Urothelium cell line (cell line): ENCODE data around the gene HSF2BP.
"Not testable (repeated sequence)": the region's sequence is repeated elsewhere in the genome, so short reads cannot be mapped to it uniquely, and the experiment has no call there.

ENCODE experiments used
- DNase-seq: peaks from one replicate; pipeline ENCODE4 v3.0.0; 2011; ENCODE audit warnings: low spot score, mixed read lengths
- FAIRE-seq: peaks from 2 replicates; lab custom pipeline; 2011; peaks lifted over from hg19 to GRCh38; lab: Jason Lieb, UNC

The HSF2BP gene

DNA sequence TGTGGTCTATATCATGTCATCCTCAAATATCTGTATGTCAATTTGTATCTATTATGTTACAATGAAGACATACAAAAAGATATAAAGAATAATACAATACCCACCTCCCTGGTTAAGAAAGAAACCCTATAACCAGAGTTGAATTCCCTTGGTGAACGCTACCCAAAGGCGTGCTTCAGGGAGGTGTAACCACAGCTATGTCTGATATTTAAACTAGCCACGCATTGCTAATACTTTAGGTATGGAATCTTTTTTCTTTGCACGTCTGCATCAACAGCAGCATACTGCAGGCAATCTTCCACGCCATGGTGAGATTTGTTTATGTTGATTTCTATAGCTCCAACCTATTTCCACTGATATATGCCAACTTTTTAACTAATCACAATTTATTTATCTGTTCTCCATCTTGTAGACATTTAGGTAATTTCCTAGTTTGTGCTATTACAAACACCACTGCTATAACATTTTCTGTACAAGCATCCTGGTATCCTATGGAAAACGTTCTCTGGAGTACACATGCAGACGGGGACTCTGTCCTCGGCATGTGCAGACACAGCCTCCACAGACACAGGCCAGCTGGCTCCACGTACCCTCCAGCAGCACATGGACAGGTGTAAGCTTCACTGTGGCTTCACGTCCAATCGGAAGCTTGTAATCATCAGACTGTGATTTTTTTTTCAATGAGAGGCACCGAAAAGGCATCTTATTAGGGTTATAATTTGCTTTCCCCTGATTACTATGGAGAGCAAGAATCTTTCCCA is 58.5 kb downstream of the HSF2BP start:
- DNase-seq (peak; percentile 59), FAIRE-seq (no peak)

DNA sequence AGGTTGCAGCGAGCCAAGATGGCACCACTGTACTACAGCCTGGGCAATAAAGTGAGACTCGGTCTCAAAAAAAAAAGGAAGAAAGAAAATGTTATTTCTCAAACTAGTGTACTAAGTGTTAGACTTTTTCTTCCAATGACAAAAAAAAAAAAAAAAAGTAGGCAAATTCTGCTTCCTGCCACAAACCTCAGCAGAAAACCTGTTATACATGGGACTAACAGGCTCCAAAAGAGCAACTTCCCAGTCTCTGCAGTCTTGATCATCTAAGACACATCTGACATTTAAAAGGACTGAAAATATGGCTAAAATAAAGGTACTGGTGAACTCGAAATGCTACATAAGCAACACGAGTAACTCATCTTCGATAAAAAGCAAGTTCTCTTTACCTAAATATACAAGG is 59.6 kb downstream of the HSF2BP start:
- DNase-seq (no peak), FAIRE-seq (no peak)

GRCh38 chr21:43598416-43599120 is 60.7 kb downstream of the HSF2BP start:
- FAIRE-seq = no peak
- no peak for DNase-seq

- DNase-seq (no peak), FAIRE-seq (no peak)
Observed at GRCh38 chr21:43597540-43598250, 61.6 kb downstream of the HSF2BP start.

DNA sequence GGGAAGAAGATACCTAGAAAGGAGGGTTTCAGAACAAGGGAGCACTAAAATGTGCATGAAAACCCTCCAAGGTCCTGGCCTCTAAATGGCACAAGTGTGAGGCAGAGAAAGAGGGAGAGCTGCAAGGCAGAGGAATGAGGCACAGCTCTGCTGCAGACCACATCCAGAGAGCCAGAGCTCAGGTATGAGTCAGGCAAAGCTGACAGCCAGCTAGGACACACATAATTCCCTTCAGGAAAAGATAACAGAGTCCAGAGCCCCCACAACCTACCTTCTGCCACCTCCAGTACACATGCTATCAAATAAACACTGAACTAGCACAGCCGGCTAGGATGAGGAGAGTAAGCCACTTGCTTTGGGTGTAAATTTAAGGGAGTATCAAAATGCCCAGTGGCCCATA is 62.2 kb downstream of the HSF2BP start:
- peak; percentile 75 for DNase-seq
- peak; percentile 37 for FAIRE-seq

GRCh38 chr21:43596616-43597015 is 62.7 kb downstream of the HSF2BP start:
- DNase-seq (no peak), FAIRE-seq (no peak)

- not testable (repeated sequence) for FAIRE-seq, DNase-seq
Observed at GRCh38 chr21:43595769-43596168, 63.5 kb downstream of the HSF2BP start.

DNA sequence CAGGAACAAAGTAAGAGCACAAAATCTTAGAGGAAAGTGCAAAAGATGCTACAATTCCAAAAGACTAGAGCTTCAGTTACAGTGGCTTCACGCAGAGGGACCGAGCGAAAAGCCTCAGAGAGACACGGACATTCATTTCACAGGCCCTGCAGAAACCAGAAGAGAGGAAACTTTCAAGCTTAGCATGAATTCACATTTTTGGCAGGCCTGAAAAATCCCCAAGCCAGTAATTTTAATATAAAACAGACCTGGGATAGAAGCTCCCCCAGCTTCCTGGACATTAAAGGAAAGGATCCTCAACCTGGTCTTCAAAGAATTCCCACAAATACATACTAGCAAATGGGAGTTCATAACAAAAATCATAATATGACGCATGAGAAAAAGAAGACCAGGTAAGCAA is 66.2 kb downstream of the HSF2BP start:
- FAIRE-seq (no peak), DNase-seq (no peak)

GRCh38 chr21:43591571-43591970 is 67.7 kb downstream of the HSF2BP start:
- FAIRE-seq (no peak), DNase-seq (no peak)

DNA sequence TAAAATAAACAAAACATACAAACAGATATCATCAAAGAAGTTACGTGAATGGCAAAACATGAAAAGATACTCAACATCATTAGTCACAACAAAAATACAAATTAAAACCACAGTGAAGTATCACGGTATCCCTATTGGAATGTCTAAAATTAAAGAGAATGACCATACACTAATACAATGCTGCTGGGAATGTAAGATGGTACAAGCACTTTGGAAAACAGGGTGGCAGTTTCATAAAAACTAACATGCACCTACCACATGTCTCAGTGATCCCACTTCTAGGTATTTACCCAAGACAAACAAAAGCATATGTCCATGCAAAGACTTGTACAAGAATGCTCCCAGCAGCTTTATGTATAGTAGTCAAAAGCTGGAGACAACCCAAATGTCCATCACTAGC is 69.1 kb downstream of the HSF2BP start:
- FAIRE-seq = no peak
- no peak for DNase-seq

DNA sequence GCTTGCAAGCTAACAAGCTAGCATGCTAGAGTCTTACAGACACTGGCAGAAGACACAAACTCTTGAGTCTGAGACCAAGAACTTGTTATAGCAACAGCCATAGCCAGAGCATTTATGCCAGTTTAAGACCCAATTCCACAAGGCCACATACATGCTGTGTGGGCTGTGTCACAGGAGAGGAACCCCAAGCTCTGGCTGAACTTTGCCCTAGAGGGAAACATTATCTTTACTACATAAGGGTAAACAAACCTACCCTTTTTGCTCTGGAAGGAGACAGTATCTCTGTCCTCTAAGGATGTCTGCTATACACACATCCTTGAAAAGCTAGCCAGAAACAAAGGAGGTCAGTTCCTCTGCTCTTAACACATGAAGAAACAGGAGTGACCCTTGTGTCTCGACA is 70.3 kb downstream of the HSF2BP start:
- DNase-seq (no peak), FAIRE-seq (no peak)

- DNase-seq (peak; percentile 85), FAIRE-seq (peak; percentile 9)
Observed at GRCh38 chr21:43585924-43586413, 73.3 kb downstream of the HSF2BP start.

GRCh38 chr21:43585514-43585913 is 73.8 kb downstream of the HSF2BP start:
- DNase-seq (no peak), FAIRE-seq (no peak)

- FAIRE-seq = no peak
- DNase-seq = no peak
Observed at GRCh38 chr21:43581453-43581852, 77.8 kb downstream of the HSF2BP start.

- DNase-seq = no peak
- no peak for FAIRE-seq
Observed at GRCh38 chr21:43578677-43579303, 80.5 kb downstream of the HSF2BP start.

- DNase-seq = no peak
- no peak for FAIRE-seq
Observed at GRCh38 chr21:43575473-43575844, 83.8 kb downstream of the HSF2BP start.

- no peak for FAIRE-seq
- DNase-seq = no peak
Observed at GRCh38 chr21:43574741-43575472, 84.4 kb downstream of the HSF2BP start.

- DNase-seq (no peak), FAIRE-seq (no peak)
Observed at GRCh38 chr21:43573921-43574320, 85.4 kb downstream of the HSF2BP start.

- FAIRE-seq = no peak
- no peak for DNase-seq
Observed at GRCh38 chr21:43572446-43572845, 86.8 kb downstream of the HSF2BP start.

DNA sequence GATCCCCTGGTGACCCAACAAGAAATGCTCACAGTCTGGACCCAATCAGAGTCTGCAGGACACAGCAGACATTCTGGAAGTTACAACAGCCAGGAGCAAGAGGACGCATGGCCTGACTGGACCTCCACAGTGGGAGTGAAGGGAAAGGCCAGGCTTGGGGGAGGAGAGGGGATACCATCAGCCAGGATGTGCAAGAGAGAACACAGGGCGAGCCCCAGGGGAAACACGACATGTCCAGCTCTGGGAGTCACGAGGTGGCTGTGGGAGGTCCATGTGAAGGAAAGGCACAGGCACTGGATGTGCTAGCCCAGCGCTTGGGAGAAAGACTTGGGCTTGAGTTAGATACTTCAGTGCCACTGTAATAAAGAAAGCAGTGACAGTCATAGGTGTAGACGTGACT is 87.3 kb downstream of the HSF2BP start:
- DNase-seq (no peak), FAIRE-seq (no peak)
